ENCODE data around the gene RHBDL1.

DNA sequence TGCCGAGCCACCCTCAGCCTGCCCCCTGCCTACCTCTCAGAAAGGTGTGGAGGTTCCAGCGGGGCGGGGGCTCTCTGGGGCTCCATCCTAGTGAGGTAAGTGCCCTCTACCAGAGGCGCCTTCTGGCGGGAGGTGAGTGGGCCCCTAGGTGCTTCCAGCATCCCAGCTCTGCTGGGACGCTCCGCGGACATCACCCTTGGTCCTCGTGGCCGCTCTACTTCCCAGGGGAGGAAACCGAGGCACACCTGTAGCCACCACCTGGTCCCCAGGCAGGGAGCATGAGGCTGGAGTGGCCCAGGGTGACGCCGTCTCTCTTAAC lies 32.5 kb upstream of the RHBDL1 start:
- no peak for TF ChIP-seq POLR2A (IDR thresholded peaks at IDR 0.05; ENCODE audit: control extremely low read depth in 1 of 2, low read depth in 2 of 2, low read length in 2 of 2)
- TF ChIP-seq, protein P1, sequence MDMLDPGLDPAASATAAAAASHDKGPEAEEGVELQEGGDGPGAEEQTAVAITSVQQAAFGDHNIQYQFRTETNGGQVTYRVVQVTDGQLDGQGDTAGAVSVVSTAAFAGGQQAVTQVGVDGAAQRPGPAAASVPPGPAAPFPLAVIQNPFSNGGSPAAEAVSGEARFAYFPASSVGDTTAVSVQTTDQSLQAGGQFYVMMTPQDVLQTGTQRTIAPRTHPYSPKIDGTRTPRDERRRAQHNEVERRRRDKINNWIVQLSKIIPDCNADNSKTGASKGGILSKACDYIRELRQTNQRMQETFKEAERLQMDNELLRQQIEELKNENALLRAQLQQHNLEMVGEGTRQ (IDR thresholded peaks at IDR 0.05; ENCODE audit: low read length), result no peak
- no peak for TF ChIP-seq ZNF274 (IDR thresholded peaks at IDR 0.05; ENCODE audit: borderline replicate concordance, extremely low read depth, low read length)
- TF ChIP-seq SIN3A (conservative IDR thresholded peaks at IDR 0.05 in 1 of 2, IDR thresholded peaks at IDR 0.05 in 1 of 2; ENCODE audit: low read depth in 1 of 2, low read length in 2 of 2), result no peak
- no peak for TF ChIP-seq TAF1 (IDR thresholded peaks at IDR 0.05; ENCODE audit: low read depth, low read length)
- TF ChIP-seq TBP (IDR thresholded peaks at IDR 0.05; ENCODE audit: low read depth, low read length), result no peak
- TF ChIP-seq, protein P2, sequence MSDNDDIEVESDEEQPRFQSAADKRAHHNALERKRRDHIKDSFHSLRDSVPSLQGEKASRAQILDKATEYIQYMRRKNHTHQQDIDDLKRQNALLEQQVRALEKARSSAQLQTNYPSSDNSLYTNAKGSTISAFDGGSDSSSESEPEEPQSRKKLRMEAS (IDR thresholded peaks at IDR 0.05), result no peak
- no peak for TF ChIP-seq EGR1 (IDR thresholded peaks at IDR 0.05; ENCODE audit: borderline replicate concordance, low read depth, low read length)
